HG02938 (cell line): ENCODE data around the gene TBPL2.
A peak's percentile ranks its signal among the peaks of the same experiment; 100 is the strongest.
"Not testable (repeated sequence)": the region's sequence is repeated elsewhere in the genome, so short reads cannot be mapped to it uniquely, and the experiment has no call there.

Experiments
- ATAC-seq: cut with Tn5 transposase; IDR thresholded peaks from one replicate; pipeline ENCODE4 v1.9.1; 2021; ENCODE audit warnings: mild to moderate bottlenecking, moderate library complexity; ENCODE audit not compliant: unreplicated experiment

Gene TBPL2

GRCh38 chr14:55411426-55412389, 28.7 kb downstream of the TBPL2 start, which contains the start of gene ATG14:
Gene ATG14, minus strand, starts transcription at chr14:55411830. Its CDS starts 8 bp downstream, at chr14:55411822.
- peak; percentile 90 for ATAC-seq

GRCh38 chr14:55410876-55411275, 29.5 kb downstream of the TBPL2 start:
- ATAC-seq: no peak

GRCh38 chr14:55404173-55404854, 36.1 kb downstream of the TBPL2 start:
- no peak for ATAC-seq

- ATAC-seq: no peak
Observed at GRCh38 chr14:55401751-55402150, 38.7 kb downstream of the TBPL2 start.

GRCh38 chr14:55399852-55400251, 40.6 kb downstream of the TBPL2 start:
- ATAC-seq: no peak

GRCh38 chr14:55399183-55399582, 41.2 kb downstream of the TBPL2 start:
- ATAC-seq: no peak

GRCh38 chr14:55398679-55399078, 41.7 kb downstream of the TBPL2 start:
- no peak for ATAC-seq

GRCh38 chr14:55389330-55389729, 51.1 kb downstream of the TBPL2 start:
- no peak for ATAC-seq

GRCh38 chr14:55388160-55388559, 52.3 kb downstream of the TBPL2 start:
- no peak for ATAC-seq

- no peak for ATAC-seq
Observed at GRCh38 chr14:55387121-55387520, 53.3 kb downstream of the TBPL2 start.

GRCh38 chr14:55386037-55386808, 54.2 kb downstream of the TBPL2 start:
- no peak for ATAC-seq

- no peak for ATAC-seq
Observed at GRCh38 chr14:55384536-55384935, 55.9 kb downstream of the TBPL2 start.

- no peak for ATAC-seq
Observed at GRCh38 chr14:55383541-55384140, 56.8 kb downstream of the TBPL2 start.

GRCh38 chr14:55383056-55383466, 57.4 kb downstream of the TBPL2 start:
- ATAC-seq: not testable (repeated sequence)

GRCh38 chr14:55382483-55382882, 57.9 kb downstream of the TBPL2 start:
- ATAC-seq: no peak

GRCh38 chr14:55381561-55381960, 58.9 kb downstream of the TBPL2 start:
- ATAC-seq: no peak

GRCh38 chr14:55381040-55381439, 59.4 kb downstream of the TBPL2 start:
- no peak for ATAC-seq

- ATAC-seq: no peak
Observed at GRCh38 chr14:55377236-55377635, 63.2 kb downstream of the TBPL2 start.

- ATAC-seq: no peak
Observed at GRCh38 chr14:55374771-55375170, 65.6 kb downstream of the TBPL2 start.

- no peak for ATAC-seq
Observed at GRCh38 chr14:55373784-55374705, 66.4 kb downstream of the TBPL2 start.
